Pancreas (tissue), 10 donors: ENCODE results near the gene CMTM1. TPM values are rescaled to one million over a fixed set of nuclear protein-coding genes. Genes with fewer than 3 reads are reported as not detected.
A peak's percentile ranks its signal among the peaks of the same experiment; 100 is the strongest.
"Not testable (repeated sequence)": the region's sequence is repeated elsewhere in the genome, so short reads cannot be mapped to it uniquely, and the experiment has no call there.

Experiments
- ATAC-seq, 4 donors: fragments of 200-7000 bp; cut with Tn5 transposase; one replicate each; pipeline versions ENCODE4 v1.8.0 to v1.9.1; 2020; ENCODE audit warnings: mild to moderate bottlenecking in 4 of 4, moderate library complexity in 4 of 4
- DNase-seq, 6 donors: peaks; one replicate each; pipeline ENCODE4 v3.0.0-alpha.2; 2020
- FAIRE-seq: peaks from 2 replicates; lab custom pipeline; 2012; peaks lifted over from hg19 to GRCh38; lab: Jason Lieb, UNC
- H3K27ac ChIP-seq, 4 donors: fragments of 200-600 bp; sonication (generic); 1 replicate in 3 of 4; 2 replicates in 1 of 4; pipeline versions ENCODE4 v1.5.0 to v1.8.0; 2020
- H3K27me3 ChIP-seq, 4 donors: fragments of 200-600 bp; one replicate each; pipeline ENCODE4 v1.8.0; 2021
- H3K36me3 ChIP-seq, 3 donors: fragments of 200-600 bp; sonication (generic) in 1 of 3; one replicate each; pipeline versions ENCODE4 v1.5.0 to v1.8.0; 2020 to 2021
- H3K4me1 ChIP-seq, 3 donors: fragments of 200-600 bp; one replicate each; pipeline ENCODE4 v1.8.0; 2021
- H3K4me3 ChIP-seq, 4 donors: fragments of 200-600 bp; sonication (generic) in 2 of 4; one replicate each; pipeline versions ENCODE4 v1.5.0 to v1.8.0; 2020 to 2021
- H3K9me3 ChIP-seq, 4 donors: fragments of 200-600 bp; one replicate each; pipeline ENCODE4 v1.8.0; 2021
- CTCF ChIP-seq, 4 donors: fragments of 200-600 bp; sonication (generic) in 3 of 4; IDR thresholded peaks; one replicate each; pipeline versions ENCODE4 v1.5.0 to v1.8.0; 2021; ENCODE audit warnings: antibody characterized with exemption in 4 of 4
- WGBS, 2 donors: extraction: QIAGEN DNeasy Blood & Tissue Kit; methylation state at CpG; one replicate each; pipeline ENCODE4 v1.1.7; 2013; 5-methylcytosine and 5-hydroxymethylcytosine counted together
- intact Hi-C, 3 donors: fragments of 100-400 bp; cut with DNase I; formaldehyde crosslinking; loops; one replicate each; pipeline versions ENCODE4 v1.11.1 to v1.14.2; 2022
- polyA plus RNA-seq, 2 donors: library from polyadenylated mRNA; stranded (reverse); fragments of 200-250 nt; gene quantifications; one replicate each; pipeline ENCODE4 v1.2.3, GENCODE V29; 2013
- total RNA-seq, 6 donors: library from RNA; stranded (reverse); fragmentation: NEBNext Ultra II Directional in 4 of 6; extraction: Animal tissue kit (Norgen Biotek cat#: 25700) in 4 of 6; gene quantifications; one replicate each; pipeline versions ENCODE4 v1.2.1 to v1.2.4, GENCODE V29; 2021 to 2023
- donor health status: healthy with polysubstance abuse.
- donor health status: DM: no; HTN: no; CAD: no; lungs with moderate emphysema.
- donor health status: DM: no; HTN: no; CAD: no.
- donor health status: control.
- donor health status: control.
- donor health status: Bipolar disorder and iron deficiency.
- donor health status: DM: yes; HTN: yes; CAD: no.
- donor health status: DM: no; HTN: no; CAD: no.
- donor health status: DM: no; HTN: no; CAD: no.
- donor health status: DM: yes; HTN: yes; CAD: no.

Gene CMTM1
- total and polyA plus RNA-seq, 8 donors: 0.28 to 3.9 (median 0.82) TPM

- H3K4me3 ChIP-seq: no peak overlapping the region
- TF ChIP-seq CTCF (IDR thresholded peaks at IDR 0.05): no peak
- H3K9me3 ChIP-seq: no peaks in the 10 kb centered on the region
- intact Hi-C loops: no loop called here
- H3K27ac ChIP-seq: no peak overlapping the region
- peaks cover 0 to 10% (median 3%) of the 10 kb centered on the region in 3 donors for H3K36me3 ChIP-seq
- no peak for DNase-seq
- H3K4me1 ChIP-seq: peaks cover 0 to 11% (median 0%) of the 10 kb centered on the region in 3 donors
- H3K27me3 ChIP-seq: no peaks in the 10 kb centered on the region
- ATAC-seq: no peak
- WGBS, 2 donors: 52 to 63% methylated on average over 3 of the region's 3 CpGs
- FAIRE-seq: no peak
These were observed 56.6 kb downstream of the CMTM1 start for GRCh38 chr16:66622863-66623262.

- no peak for FAIRE-seq
- 88 to 93% methylated on average over 3 of the region's 3 CpGs for whole genome bisulfite sequencing, 2 donors
- Histone ChIP-seq H3K4me3 (no peak overlapping the region), H3K4me1 (peaks cover 0 to 7% (median 0%) of the 10 kb centered on the region in 3 donors), H3K27me3 (no peaks in the 10 kb centered on the region), H3K36me3 (peaks cover 0 to 10% (median 3%) of the 10 kb centered on the region in 3 donors), H3K9me3 (no peaks in the 10 kb centered on the region), H3K27ac (no peak overlapping the region)
- no peak for DNase-seq
- intact Hi-C loops: no loop called here
- no peak for ATAC-seq
- no peak for TF ChIP-seq CTCF (IDR thresholded peaks at IDR 0.05)
These were observed 57.5 kb downstream of the CMTM1 start for GRCh38 chr16:66623755-66624154.

- H3K4me3 ChIP-seq, H3K36me3 ChIP-seq, H3K4me1 ChIP-seq, ATAC-seq, FAIRE-seq, H3K27me3 ChIP-seq, H3K9me3 ChIP-seq, intact Hi-C loops, DNase-seq: not testable (repeated sequence)
- WGBS, 2 donors: 31 to 36% methylated on average over 17 of the region's 17 CpGs
- peak overlapping the region in 1 of 4 donors; percentile 27 for H3K27ac ChIP-seq
These were observed 61.6 kb downstream of the CMTM1 start for GRCh38 chr16:66627611-66628378.

Other genes starting within 250 kb of the CMTM1 start
- gene CDH5, start 199.7 kb upstream of the CMTM1 start, total RNA-seq: 10 to 100 TPM in 1 of 6 donors, 1 to 10 TPM in 5; 3.4 to 10.2 (median 5.0) TPM
- 10 to 100 TPM in 1 of 2 donors, 1 to 10 TPM in 1; 5.5 to 10.1 TPM for gene CDH5, start 199.7 kb upstream of the CMTM1 start, polyA plus RNA-seq
- under 1 TPM in 1 of 6 donors, not detected in 5; 0.41 TPM for gene BEAN1, start 139.1 kb upstream of the CMTM1 start, total RNA-seq
- under 1 TPM; 0.08 to 0.14 TPM for gene BEAN1, start 139.1 kb upstream of the CMTM1 start, polyA plus RNA-seq
- gene TK2, start 16.3 kb upstream of the CMTM1 start, total RNA-seq: 10 to 100 TPM; 16.7 to 22.9 (median 21.6) TPM
- gene TK2, start 16.3 kb upstream of the CMTM1 start, polyA plus RNA-seq: 10 to 100 TPM; 13.9 to 17.4 TPM
- 10 to 100 TPM in 3 of 6 donors, 1 to 10 TPM in 3; 5.9 to 26.1 (median 8.3) TPM for gene CKLF, start 13.9 kb upstream of the CMTM1 start, total RNA-seq
- 10 to 100 TPM; 11.9 to 24.9 TPM for gene CKLF, start 13.9 kb upstream of the CMTM1 start, polyA plus RNA-seq
- gene CMTM2, start 13.0 kb downstream of the CMTM1 start, total RNA-seq: under 1 TPM in 1 of 6 donors, not detected in 5; 0.84 TPM
- gene CMTM2, start 13.0 kb downstream of the CMTM1 start, polyA plus RNA-seq: under 1 TPM; 0.21 to 0.65 TPM
- gene CMTM3, start 38.3 kb downstream of the CMTM1 start, total RNA-seq: 10 to 100 TPM in 1 of 6 donors, 1 to 10 TPM in 4, under 1 TPM in 1; 0.79 to 20.8 (median 2.6) TPM
- 1 to 10 TPM; 4.3 to 4.8 TPM for gene CMTM3, start 38.3 kb downstream of the CMTM1 start, polyA plus RNA-seq
- gene CMTM4, start 130.3 kb downstream of the CMTM1 start, total RNA-seq: 10 to 100 TPM; 31.7 to 43.5 (median 38.8) TPM
- 10 to 100 TPM; 14.9 to 18.4 TPM for gene CMTM4, start 130.3 kb downstream of the CMTM1 start, polyA plus RNA-seq
- 10 to 100 TPM; 53.0 to 83.0 (median 68.1) TPM for gene DYNC1LI2, start 185.2 kb downstream of the CMTM1 start, total RNA-seq
- gene DYNC1LI2, start 185.2 kb downstream of the CMTM1 start, polyA plus RNA-seq: 10 to 100 TPM; 44.4 to 57.7 TPM
- gene TERB1, start 235.1 kb downstream of the CMTM1 start, total RNA-seq: not detected
- not detected for gene TERB1, start 235.1 kb downstream of the CMTM1 start, polyA plus RNA-seq